GM10266 (cell line): ENCODE data around the gene RERE.
"Not testable (repeated sequence)": the region's sequence is repeated elsewhere in the genome, so short reads cannot be mapped to it uniquely, and the experiment has no call there.

ENCODE experiments used
- DNase-seq: peaks from one replicate; pipeline ENCODE4 v3.0.0; 2012; ENCODE audit errors: extremely low spot score
- CTCF ChIP-seq: IDR thresholded peaks from 2 replicates; pipeline ENCODE4 v1.5.1; 2012; ENCODE audit warnings: mild to moderate bottlenecking, low read depth; ENCODE audit not compliant: control insufficient read depth, insufficient read depth; ENCODE audit errors: missing control alignments

RERE gene

GRCh38 chr1:8611634-8612515 lies 205.6 kb downstream of the RERE start:
- DNase-seq: not testable (repeated sequence)

GRCh38 chr1:8607906-8608305 lies 209.5 kb downstream of the RERE start:
- no peak for DNase-seq
- TF ChIP-seq CTCF: no peak

GRCh38 chr1:8604041-8604945 lies 213.1 kb downstream of the RERE start:
- TF ChIP-seq CTCF: no peak
- DNase-seq: peak; percentile 58

GRCh38 chr1:8603220-8603616 lies 214.2 kb downstream of the RERE start:
- no peak for DNase-seq
- TF ChIP-seq CTCF: no peak

- TF ChIP-seq CTCF: no peak
- no peak for DNase-seq
Observed at GRCh38 chr1:8602471-8603219, 214.8 kb downstream of the RERE start.

- no peak for DNase-seq
- TF ChIP-seq CTCF: no peak
Observed at GRCh38 chr1:8600336-8600735, 217.1 kb downstream of the RERE start.

- no peak for DNase-seq
- no peak for TF ChIP-seq CTCF
Observed at GRCh38 chr1:8599646-8600212, 217.7 kb downstream of the RERE start.
